ENCODE data around the gene SLC49A4. TPM values are rescaled to one million over a fixed set of nuclear protein-coding genes. Genes with fewer than 3 reads are reported as not detected.

Gene SLC49A4
- total and polyA plus RNA-seq, 2 experiments from 2014 or later: 16.4 to 20.8 TPM

DNA sequence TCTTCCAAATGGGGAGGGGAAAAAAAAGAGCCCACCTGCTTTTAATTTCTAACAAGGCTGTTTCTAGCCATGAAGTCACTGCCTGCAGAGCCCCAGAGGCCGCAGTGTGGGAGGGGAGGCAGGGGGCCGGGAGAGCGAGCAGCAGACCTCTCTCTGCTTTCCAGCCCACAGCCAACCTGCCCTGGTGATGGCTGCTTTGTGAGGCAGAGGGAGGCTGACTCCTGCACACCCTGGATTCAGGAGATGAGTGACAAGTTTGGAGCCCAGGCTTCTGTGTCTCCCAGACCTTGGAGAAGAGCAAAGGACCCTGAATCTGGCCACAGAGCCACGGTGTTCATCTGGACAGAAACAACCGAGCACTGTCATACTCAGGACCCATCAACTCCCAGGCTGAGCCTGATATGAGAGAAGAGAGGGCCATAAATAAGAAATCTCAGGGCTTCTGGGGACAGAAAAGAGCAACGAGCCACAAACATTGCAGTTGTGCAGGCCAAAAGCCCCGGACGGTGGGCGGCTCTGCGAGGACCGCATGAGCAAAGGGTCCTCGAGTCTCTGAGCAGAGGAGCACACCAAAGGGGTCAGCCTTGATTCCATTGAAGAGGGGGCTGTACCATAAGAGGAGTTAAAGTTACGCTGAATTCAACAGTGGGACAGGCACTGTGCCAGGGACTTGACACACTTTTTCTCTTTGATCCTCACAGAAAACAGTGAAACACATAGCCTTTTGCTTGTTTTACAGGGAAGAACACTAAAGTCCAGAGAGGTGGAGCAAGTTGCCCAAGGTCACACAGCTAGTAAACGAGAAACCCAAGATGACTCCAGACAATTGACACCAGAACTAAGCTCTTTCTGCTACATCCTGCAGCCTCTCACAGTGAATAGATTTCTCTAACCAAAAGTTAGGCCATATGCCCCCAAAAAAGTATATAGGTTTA lies 135.5 kb downstream of the SLC49A4 start:
- no peak for TF ChIP-seq CTCF (IDR thresholded peaks at IDR 0.05; ENCODE audit: low read depth, low read length)
- H3K27me3 ChIP-seq: no peaks in the 10 kb centered on the region
- no peak overlapping the region for H3K27ac ChIP-seq
- no peaks in the 10 kb centered on the region for H3K4me1 ChIP-seq (ENCODE audit: low read depth)
- H3K36me3 ChIP-seq: no peaks in the 10 kb centered on the region
- H3K9me3 ChIP-seq (ENCODE audit: low read depth): no peaks in the 10 kb centered on the region
- no peak for DNase-seq (ENCODE audit: low read depth in 1 of 2, low spot score in 1 of 2)
- H3K4me3 ChIP-seq: no peak overlapping the region

Other genes starting within 250 kb of the SLC49A4 start
- gene PARP9, start 230.8 kb upstream of the SLC49A4 start, total RNA-seq: 0.25 and 0.42 TPM in 2 replicates
- gene PARP9, start 230.8 kb upstream of the SLC49A4 start, polyA plus RNA-seq: 0.56 and 0.60 TPM in 2 replicates
- 0.14 and 0.33 TPM in 2 replicates for gene DTX3L, start 230.7 kb upstream of the SLC49A4 start, total RNA-seq
- gene DTX3L, start 230.7 kb upstream of the SLC49A4 start, polyA plus RNA-seq: 0.04 and 0.22 TPM in 2 replicates
- gene PARP15, start 217.4 kb upstream of the SLC49A4 start, total RNA-seq: not detected in 2 replicates
- 0.05 TPM in 1 of 2 replicates, not detected in the other for gene PARP15, start 217.4 kb upstream of the SLC49A4 start, polyA plus RNA-seq
- gene PARP14, start 114.2 kb upstream of the SLC49A4 start, total RNA-seq: 1.0 and 4.0 TPM in 2 replicates
- 0.42 and 1.0 TPM in 2 replicates for gene PARP14, start 114.2 kb upstream of the SLC49A4 start, polyA plus RNA-seq
- gene HSPBAP1, start 1.2 kb upstream of the SLC49A4 start, total RNA-seq: 2.9 and 3.1 TPM in 2 replicates
- 2.5 and 7.2 TPM in 2 replicates for gene HSPBAP1, start 1.2 kb upstream of the SLC49A4 start, polyA plus RNA-seq
- 2.3 and 3.5 TPM in 2 replicates for gene SEMA5B, start 232.7 kb downstream of the SLC49A4 start, total RNA-seq
- gene SEMA5B, start 232.7 kb downstream of the SLC49A4 start, polyA plus RNA-seq: 3.0 and 4.4 TPM in 2 replicates

Measured in cardiac muscle cell (in vitro differentiated cells and primary cell).